ENCODE results near the gene ACTN4.

DNA sequence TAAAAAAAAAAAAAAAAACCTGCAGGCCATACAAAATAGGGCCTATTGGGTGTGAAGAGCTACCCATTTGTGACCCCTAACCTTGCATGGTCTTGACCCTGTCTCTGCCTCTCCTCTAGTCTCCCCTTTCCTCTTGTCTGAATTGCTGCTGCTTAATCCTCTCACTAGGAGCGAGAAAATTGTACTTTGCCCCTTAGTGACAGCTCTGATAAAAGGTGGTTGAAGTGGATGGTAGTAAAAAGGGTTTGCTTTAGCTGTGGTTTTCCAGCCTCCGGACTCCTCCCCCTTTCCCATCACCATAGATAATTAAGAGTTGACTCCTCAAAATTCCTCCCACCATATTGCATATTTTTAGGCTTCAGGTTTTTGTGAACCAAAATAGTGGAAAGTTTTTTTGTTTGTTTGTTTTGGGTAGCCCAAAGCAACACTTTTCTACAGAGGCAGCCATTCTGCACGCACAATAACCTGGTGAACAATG, 23.5 kb downstream of the ACTN4 start:
- TF ChIP-seq, protein P1, sequence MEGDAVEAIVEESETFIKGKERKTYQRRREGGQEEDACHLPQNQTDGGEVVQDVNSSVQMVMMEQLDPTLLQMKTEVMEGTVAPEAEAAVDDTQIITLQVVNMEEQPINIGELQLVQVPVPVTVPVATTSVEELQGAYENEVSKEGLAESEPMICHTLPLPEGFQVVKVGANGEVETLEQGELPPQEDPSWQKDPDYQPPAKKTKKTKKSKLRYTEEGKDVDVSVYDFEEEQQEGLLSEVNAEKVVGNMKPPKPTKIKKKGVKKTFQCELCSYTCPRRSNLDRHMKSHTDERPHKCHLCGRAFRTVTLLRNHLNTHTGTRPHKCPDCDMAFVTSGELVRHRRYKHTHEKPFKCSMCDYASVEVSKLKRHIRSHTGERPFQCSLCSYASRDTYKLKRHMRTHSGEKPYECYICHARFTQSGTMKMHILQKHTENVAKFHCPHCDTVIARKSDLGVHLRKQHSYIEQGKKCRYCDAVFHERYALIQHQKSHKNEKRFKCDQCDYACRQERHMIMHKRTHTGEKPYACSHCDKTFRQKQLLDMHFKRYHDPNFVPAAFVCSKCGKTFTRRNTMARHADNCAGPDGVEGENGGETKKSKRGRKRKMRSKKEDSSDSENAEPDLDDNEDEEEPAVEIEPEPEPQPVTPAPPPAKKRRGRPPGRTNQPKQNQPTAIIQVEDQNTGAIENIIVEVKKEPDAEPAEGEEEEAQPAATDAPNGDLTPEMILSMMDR (IDR thresholded peaks at IDR 0.05; ENCODE audit: extremely low read depth in 1 of 2, insufficient read depth in 1 of 2, low read depth in 1 of 2, low read length in 2 of 2) = no peak
- TF ChIP-seq POLR2A (IDR thresholded peaks at IDR 0.05; ENCODE audit: low read depth, low read length) (no peak), EZH2 (IDR thresholded peaks at IDR 0.05; ENCODE audit: borderline replicate concordance, low read depth, low read length, severe bottlenecking) (no peak), POLR2AphosphoS5 (IDR thresholded peaks at IDR 0.05; ENCODE audit: insufficient read depth, low read depth, low read length) (no peak), MYC (IDR thresholded peaks at IDR 0.05; ENCODE audit: low read depth, low read length) (no peak)
- TF ChIP-seq, protein P2, sequence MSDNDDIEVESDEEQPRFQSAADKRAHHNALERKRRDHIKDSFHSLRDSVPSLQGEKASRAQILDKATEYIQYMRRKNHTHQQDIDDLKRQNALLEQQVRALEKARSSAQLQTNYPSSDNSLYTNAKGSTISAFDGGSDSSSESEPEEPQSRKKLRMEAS (IDR thresholded peaks at IDR 0.05; ENCODE audit: insufficient read depth, insufficient read length) = no peak
